ENCODE measurements around the gene WDR64.

The WDR64 gene

DNA sequence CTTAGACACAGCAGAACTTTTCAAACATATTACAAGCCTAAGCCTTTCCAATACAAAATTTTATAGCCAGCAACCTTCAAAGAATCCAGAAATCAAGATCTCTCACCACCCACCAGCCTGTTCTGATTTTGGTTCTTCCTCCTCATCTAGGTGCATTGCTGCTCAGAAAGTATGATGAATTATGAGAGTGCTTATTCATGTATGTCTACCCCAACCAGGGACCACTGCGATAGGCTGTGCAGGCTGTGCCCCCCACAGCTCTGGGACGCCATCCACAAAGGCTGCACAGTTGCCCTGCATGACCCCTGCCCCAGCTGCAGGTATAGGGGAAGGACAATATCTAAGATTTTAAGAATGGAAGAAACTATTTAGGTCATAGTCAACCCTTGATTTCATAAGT, 55.4 kb downstream of the WDR64 start:
- DNase-seq (ENCODE audit: low read depth) = no peak
- TF ChIP-seq, protein P1, sequence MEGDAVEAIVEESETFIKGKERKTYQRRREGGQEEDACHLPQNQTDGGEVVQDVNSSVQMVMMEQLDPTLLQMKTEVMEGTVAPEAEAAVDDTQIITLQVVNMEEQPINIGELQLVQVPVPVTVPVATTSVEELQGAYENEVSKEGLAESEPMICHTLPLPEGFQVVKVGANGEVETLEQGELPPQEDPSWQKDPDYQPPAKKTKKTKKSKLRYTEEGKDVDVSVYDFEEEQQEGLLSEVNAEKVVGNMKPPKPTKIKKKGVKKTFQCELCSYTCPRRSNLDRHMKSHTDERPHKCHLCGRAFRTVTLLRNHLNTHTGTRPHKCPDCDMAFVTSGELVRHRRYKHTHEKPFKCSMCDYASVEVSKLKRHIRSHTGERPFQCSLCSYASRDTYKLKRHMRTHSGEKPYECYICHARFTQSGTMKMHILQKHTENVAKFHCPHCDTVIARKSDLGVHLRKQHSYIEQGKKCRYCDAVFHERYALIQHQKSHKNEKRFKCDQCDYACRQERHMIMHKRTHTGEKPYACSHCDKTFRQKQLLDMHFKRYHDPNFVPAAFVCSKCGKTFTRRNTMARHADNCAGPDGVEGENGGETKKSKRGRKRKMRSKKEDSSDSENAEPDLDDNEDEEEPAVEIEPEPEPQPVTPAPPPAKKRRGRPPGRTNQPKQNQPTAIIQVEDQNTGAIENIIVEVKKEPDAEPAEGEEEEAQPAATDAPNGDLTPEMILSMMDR (conservative IDR thresholded peaks at IDR 0.05; ENCODE audit: low read depth, low read length) = no peak
- H3K4me3 ChIP-seq (ENCODE audit: low read length) = no peak overlapping the region

DNA sequence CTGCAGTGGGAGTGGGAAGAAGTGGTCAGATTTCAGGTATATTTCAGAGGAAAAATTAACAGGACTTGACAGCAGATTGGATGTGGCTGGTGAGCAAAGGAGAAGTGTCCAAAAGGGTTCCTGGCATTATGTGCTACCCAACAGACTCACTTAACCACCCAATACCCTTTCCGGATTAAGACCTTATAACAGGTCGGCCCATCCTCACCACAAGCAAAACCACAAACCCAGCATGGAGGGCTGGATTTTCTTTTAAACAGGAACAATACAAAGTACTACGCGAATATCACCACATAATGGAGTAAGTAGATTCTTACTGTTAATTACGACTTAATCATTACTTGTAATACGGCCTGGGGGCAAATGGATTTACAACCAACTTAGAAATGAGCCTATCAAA, 59.2 kb downstream of the WDR64 start:
- DNase-seq (ENCODE audit: low read depth) = no peak
- no peak overlapping the region for H3K4me3 ChIP-seq (ENCODE audit: low read length)
- TF ChIP-seq, protein P1 (conservative IDR thresholded peaks at IDR 0.05; ENCODE audit: low read depth, low read length) = no peak

GRCh38 chr1:241713316-241713715, 61.2 kb downstream of the WDR64 start:
- no peak overlapping the region for H3K4me3 ChIP-seq (ENCODE audit: low read length)
- DNase-seq (ENCODE audit: low read depth) = no peak
- TF ChIP-seq, protein P1 (conservative IDR thresholded peaks at IDR 0.05; ENCODE audit: low read depth, low read length) = no peak

GRCh38 chr1:241714321-241715218, 62.5 kb downstream of the WDR64 start:
- TF ChIP-seq, protein P1 (conservative IDR thresholded peaks at IDR 0.05; ENCODE audit: low read depth, low read length) = no peak

GRCh38 chr1:241715435-241715834, 63.4 kb downstream of the WDR64 start:
- H3K4me3 ChIP-seq (ENCODE audit: low read length) = no peak overlapping the region
- no peak for DNase-seq (ENCODE audit: low read depth)
- TF ChIP-seq, protein P1 (conservative IDR thresholded peaks at IDR 0.05; ENCODE audit: low read depth, low read length) = no peak

More at GRCh38 chr1:241714321-241715218, 62.5 kb downstream of the WDR64 start:
- no peak for DNase-seq (ENCODE audit: low read depth)
- H3K4me3 ChIP-seq (ENCODE audit: low read length) = no peak overlapping the region

- TF ChIP-seq, protein P1 (conservative IDR thresholded peaks at IDR 0.05; ENCODE audit: low read depth, low read length) = no peak
- no peak for DNase-seq (ENCODE audit: low read depth)
- no peak overlapping the region for H3K4me3 ChIP-seq (ENCODE audit: low read length)
These were observed 63.9 kb downstream of the WDR64 start for GRCh38 chr1:241715956-241716355.

Measured in retinal pigment epithelial cell (primary cell).